Activated T-helper 17 cell treated with anti-CD3 and anti-CD28 coated beads, Interleukin-2, amount 50 U/mL, for 72 hours (primary cell): Measurements from ENCODE around the gene MTRFR. TPM values are rescaled to one million over a fixed set of nuclear protein-coding genes. Genes with fewer than 3 reads are reported as not detected.
"Not testable (repeated sequence)": the region's sequence is repeated elsewhere in the genome, so short reads cannot be mapped to it uniquely, and the experiment has no call there.

ENCODE experiments used
- ATAC-seq: fragments of 150-1000 bp; cut with Tn5 transposase; replicated peaks from 2 replicates; pipeline ENCODE4 v1.10.0; 2021; ENCODE audit warnings: mild to moderate bottlenecking, moderate library complexity
- H3K27ac Mint-ChIP-seq: one replicate; pipeline ENCODE4 v1.8.0; 2022; ENCODE audit warnings: mixed read lengths
- H3K27me3 Mint-ChIP-seq: one replicate; pipeline ENCODE4 v1.8.0; 2022; ENCODE audit warnings: mixed read lengths
- H3K36me3 Mint-ChIP-seq: one replicate; pipeline ENCODE4 v1.8.0; 2022; ENCODE audit warnings: low read depth, mild to moderate bottlenecking, mixed read lengths
- H3K4me1 Mint-ChIP-seq: one replicate; pipeline ENCODE4 v1.8.0; 2022; ENCODE audit warnings: mixed read lengths
- H3K4me3 Mint-ChIP-seq: one replicate; pipeline ENCODE4 v1.8.0; 2022; ENCODE audit warnings: mild to moderate bottlenecking, mixed read lengths
- H3K9me3 Mint-ChIP-seq: one replicate; pipeline ENCODE4 v1.8.0; 2022; ENCODE audit warnings: mixed read lengths
- total RNA-seq, 2 donors: library from RNA; stranded (reverse); gene quantifications; one replicate each; pipeline ENCODE4 v1.2.3, GENCODE V29; 2022

MTRFR gene
- total RNA-seq, 2 donors from 2014 or later: 26.8 to 32.3 TPM

DNA sequence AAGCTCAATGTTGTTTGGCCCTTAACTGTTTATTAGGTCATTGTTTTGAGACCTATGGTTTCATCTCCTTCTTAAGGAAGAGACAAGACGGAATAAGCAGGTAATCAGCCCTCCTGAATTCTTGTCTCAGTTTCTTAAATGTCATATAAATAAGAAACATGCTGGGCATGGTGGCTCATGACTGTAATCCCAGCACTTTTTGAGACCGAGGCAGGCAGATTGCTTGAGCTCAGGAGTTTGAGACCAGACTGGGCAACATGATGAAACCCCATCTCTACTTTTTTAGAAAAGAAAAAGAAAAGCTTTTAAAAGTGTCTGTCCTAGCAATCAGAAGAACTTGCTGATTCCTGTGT, 5.1 kb downstream of the MTRFR start:
- Mint-ChIP-seq H3K4me1 (peaks cover 24% of the 10 kb centered on the region), H3K4me3 (peak overlapping the region; percentile 93)
- no peak for ATAC-seq

GRCh38 chr12:123238961-123239360, 5.7 kb downstream of the MTRFR start:
- ATAC-seq: no peak
- no peaks in the 10 kb centered on the region for H3K9me3 Mint-ChIP-seq
- peaks cover 24% of the 10 kb centered on the region for H3K4me1 Mint-ChIP-seq
- no peaks in the 10 kb centered on the region for H3K27me3 Mint-ChIP-seq
- peaks cover 77% of the 10 kb centered on the region for H3K36me3 Mint-ChIP-seq
- H3K27ac Mint-ChIP-seq: no peak overlapping the region
- H3K4me3 Mint-ChIP-seq: no peak overlapping the region

More for the DNA sequence above, 5.1 kb downstream of the MTRFR start:
- Mint-ChIP-seq H3K9me3 (no peaks in the 10 kb centered on the region), H3K36me3 (peaks cover 83% of the 10 kb centered on the region), H3K27ac (peak overlapping the region; percentile 61), H3K27me3 (no peaks in the 10 kb centered on the region)

DNA sequence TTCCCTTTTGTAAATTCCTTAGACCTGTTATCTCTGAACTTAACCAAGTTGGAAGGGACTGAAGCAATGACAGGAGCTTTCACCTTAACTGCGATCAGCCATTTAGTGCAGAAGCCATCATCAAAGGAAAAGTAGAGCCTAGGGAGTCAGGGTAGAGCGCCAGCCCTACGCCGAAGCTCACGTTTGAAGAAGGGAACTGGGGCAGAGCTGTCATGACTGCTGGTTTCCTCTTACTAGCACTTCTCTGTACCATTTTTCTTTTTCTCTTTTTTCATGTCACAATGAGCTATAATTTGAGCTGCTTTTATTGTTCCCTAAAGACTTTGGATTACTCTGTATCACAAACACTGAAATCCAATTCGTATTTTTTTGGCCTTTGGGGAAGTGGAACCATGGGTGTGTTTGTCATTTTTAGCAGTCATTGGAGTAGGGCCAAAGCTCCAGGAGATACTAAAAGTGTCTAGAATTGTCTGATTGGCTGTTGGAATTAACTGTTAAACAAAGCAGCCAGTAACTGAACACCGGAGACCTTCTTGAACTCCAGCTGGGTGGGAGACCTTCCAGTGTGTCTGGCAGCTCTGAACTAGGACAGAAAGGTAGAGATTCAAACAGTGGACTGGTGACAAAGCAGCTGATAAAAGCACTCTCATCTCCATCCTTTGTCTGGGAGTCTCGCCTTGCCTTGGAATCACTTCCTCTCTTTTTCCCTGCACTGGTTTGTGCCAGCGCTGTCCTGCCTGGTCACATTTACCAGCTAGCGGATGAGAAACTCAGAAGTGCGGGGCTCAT, 9.1 kb downstream of the MTRFR start:
- no peaks in the 10 kb centered on the region for H3K27me3 Mint-ChIP-seq
- H3K27ac Mint-ChIP-seq: peak overlapping the region; percentile 64
- no peaks in the 10 kb centered on the region for H3K9me3 Mint-ChIP-seq
- peaks cover 68% of the 10 kb centered on the region for H3K36me3 Mint-ChIP-seq
- peaks cover 22% of the 10 kb centered on the region for H3K4me1 Mint-ChIP-seq
- peak overlapping the region; percentile 5 for H3K4me3 Mint-ChIP-seq
- ATAC-seq: no peak

GRCh38 chr12:123243671-123244262, 10.5 kb downstream of the MTRFR start:
- Mint-ChIP-seq H3K4me1 (peaks cover 21% of the 10 kb centered on the region), H3K9me3 (no peaks in the 10 kb centered on the region), H3K4me3 (no peak overlapping the region), H3K27me3 (no peaks in the 10 kb centered on the region), H3K36me3 (peaks cover 74% of the 10 kb centered on the region), H3K27ac (no peak overlapping the region)
- no peak for ATAC-seq

GRCh38 chr12:123245678-123246077, 12.4 kb downstream of the MTRFR start:
- H3K36me3 Mint-ChIP-seq: peaks cover 70% of the 10 kb centered on the region
- H3K27ac Mint-ChIP-seq: peak overlapping the region; percentile 1
- no peaks in the 10 kb centered on the region for H3K9me3 Mint-ChIP-seq
- no peaks in the 10 kb centered on the region for H3K27me3 Mint-ChIP-seq
- peaks cover 30% of the 10 kb centered on the region for H3K4me1 Mint-ChIP-seq
- H3K4me3 Mint-ChIP-seq: peak overlapping the region; percentile 1
- no peak for ATAC-seq

DNA sequence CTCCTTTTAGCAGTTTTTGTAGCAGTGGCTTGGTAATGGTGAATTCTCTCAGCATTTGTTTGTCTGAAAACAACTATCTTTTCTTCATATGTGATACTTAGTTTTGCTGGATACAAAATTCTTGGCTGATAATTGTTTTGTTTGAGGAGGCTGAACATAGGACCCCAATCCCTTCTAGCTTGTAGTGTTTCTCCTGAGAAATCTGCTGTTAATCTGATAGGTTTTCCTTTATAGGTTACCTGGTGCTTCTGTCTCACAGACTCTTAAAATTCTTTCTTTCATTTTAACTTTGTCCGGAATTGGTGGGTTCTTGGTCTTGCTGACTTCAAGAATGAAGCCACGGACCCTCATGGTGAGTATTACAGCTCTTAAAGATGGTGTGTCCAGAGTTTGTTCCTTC, 14.9 kb downstream of the MTRFR start:
- Mint-ChIP-seq H3K4me1 (peaks cover 21% of the 10 kb centered on the region), H3K36me3 (peaks cover 53% of the 10 kb centered on the region), H3K4me3 (peak overlapping the region; percentile 2)
- ATAC-seq, H3K9me3 Mint-ChIP-seq, H3K27ac Mint-ChIP-seq, H3K27me3 Mint-ChIP-seq: not testable (repeated sequence)

GRCh38 chr12:123248996-123249741, 15.9 kb downstream of the MTRFR start:
- H3K27me3 Mint-ChIP-seq, H3K4me3 Mint-ChIP-seq, H3K9me3 Mint-ChIP-seq, ATAC-seq, H3K27ac Mint-ChIP-seq: not testable (repeated sequence)
- H3K4me1 Mint-ChIP-seq: peaks cover 21% of the 10 kb centered on the region
- peaks cover 63% of the 10 kb centered on the region for H3K36me3 Mint-ChIP-seq

DNA sequence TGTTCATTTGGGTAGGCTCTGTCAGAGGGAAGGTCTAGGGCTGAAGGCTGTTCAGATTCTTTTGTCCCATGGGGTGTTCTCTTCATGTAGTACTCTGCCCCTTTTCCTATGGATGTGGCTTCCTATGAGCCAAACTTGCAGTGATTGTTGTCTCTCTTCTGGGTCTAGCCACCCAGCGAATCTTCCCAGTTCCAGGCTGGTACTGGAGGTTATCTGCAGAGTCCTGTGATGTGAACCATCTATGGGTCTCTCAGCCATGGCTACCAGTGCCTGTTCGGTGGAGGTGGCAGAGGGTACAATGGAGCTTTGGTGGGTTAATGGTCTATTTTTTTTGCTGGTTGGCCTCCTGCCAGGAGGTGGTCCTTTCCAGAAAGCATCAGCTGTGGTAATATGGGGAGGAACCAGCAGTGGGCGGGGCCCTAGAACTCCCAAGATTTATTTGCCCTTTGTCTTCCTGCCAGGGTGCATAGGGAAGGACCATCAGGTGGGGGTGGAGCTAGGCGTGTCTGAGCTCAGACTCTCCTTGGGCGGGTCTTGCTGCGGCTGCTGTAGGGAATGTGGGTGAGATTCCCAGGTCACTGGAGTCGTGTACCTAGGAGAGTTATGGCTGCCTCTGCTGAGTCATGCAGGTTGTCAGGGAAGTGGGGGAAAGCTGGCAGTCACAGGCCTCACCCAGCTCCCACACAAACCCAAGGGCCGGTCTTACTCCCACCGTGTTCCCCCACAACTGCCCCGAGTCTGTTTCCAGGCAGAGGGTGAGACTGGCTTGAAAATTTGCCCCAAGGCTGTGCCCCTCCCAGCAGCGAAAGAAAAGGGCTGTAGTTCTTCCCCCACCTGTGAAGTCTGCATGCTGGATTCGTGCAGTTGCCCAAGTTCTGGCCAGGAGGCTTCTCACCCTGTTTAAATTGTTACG, 17.5 kb downstream of the MTRFR start:
- Mint-ChIP-seq H3K4me3 (no peak overlapping the region), H3K36me3 (peaks cover 71% of the 10 kb centered on the region), H3K9me3 (no peaks in the 10 kb centered on the region), H3K27me3 (no peaks in the 10 kb centered on the region), H3K4me1 (peaks cover 18% of the 10 kb centered on the region), H3K27ac (peak overlapping the region; percentile 9)
- ATAC-seq: no peak

DNA sequence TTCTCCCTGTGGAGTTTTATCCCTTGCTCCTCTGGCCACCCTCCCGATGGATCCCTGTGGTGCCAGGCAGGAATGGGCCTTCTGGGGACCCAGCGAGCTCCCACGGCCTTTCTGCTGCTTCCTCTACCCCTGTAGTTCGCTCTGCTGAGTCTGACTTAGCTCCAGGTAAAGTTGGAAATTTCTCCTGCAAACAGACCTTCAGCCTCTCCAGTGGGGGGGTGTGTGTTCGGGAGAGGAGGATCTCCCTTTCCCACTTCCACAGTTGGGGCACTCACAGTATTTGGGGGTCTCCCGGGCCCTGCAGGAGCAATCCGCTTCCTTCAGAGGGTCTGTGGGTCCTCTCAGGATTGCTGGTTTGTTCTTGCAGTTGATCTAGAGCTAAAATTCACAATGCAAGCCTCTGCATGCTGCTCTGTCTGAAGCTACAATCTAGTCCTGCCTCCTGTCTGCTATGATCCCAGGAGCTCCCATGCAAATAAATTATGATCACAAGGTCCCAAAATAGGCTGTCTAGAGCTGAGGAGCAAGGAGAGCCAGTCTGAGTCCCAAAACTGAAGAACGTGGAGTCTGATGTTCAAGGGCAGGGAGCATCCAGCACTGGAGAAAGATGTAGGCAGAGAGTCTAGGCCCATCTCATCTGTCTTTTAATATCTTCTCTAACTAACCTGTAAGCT, 18.3 kb downstream of the MTRFR start:
- Mint-ChIP-seq H3K9me3 (no peaks in the 10 kb centered on the region), H3K4me3 (no peak overlapping the region), H3K4me1 (peaks cover 17% of the 10 kb centered on the region), H3K27me3 (no peaks in the 10 kb centered on the region), H3K36me3 (peaks cover 71% of the 10 kb centered on the region), H3K27ac (peak overlapping the region; percentile 9)
- no peak for ATAC-seq

GRCh38 chr12:123252365-123252764, 19.1 kb downstream of the MTRFR start:
- not testable (repeated sequence) for H3K27me3 Mint-ChIP-seq, H3K4me3 Mint-ChIP-seq, H3K9me3 Mint-ChIP-seq, H3K27ac Mint-ChIP-seq, ATAC-seq
- Mint-ChIP-seq H3K36me3 (peaks cover 74% of the 10 kb centered on the region), H3K4me1 (peaks cover 17% of the 10 kb centered on the region)

- peaks cover 13% of the 10 kb centered on the region for H3K4me1 Mint-ChIP-seq
- H3K27me3 Mint-ChIP-seq: no peaks in the 10 kb centered on the region
- peaks cover 75% of the 10 kb centered on the region for H3K36me3 Mint-ChIP-seq
- no peak overlapping the region for H3K4me3 Mint-ChIP-seq
- H3K27ac Mint-ChIP-seq: no peak overlapping the region
- no peak for ATAC-seq
- H3K9me3 Mint-ChIP-seq: no peaks in the 10 kb centered on the region
These were observed 20.6 kb downstream of the MTRFR start for GRCh38 chr12:123253641-123254459.

DNA sequence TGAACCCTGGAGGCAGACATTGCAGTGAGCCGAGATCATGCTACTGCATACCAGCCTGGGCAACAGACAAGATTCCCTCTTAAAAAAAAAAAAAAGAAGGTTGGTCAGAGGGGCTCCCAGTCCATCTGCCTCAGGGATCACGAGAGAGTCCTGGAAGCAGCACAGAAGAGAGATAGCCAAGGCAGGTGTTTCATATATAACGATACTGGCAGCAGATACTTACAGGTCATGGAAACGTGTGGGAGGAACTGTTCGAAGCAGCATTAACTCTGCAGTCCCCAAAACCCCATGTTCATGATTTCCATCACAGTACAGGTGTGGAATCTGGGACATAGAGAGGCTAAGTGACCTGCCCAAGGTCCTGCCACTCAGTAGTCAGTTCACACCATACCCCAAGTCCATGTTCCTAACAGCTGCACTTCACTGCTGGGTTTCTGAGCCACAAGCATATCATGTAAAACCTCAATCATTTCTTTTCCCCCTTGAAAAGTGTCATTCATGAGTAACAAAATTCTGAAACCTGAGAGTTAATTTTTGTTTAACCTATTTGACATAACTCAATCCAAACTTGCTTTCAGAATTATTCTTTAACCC, 21.7 kb downstream of the MTRFR start:
- Mint-ChIP-seq H3K9me3 (no peaks in the 10 kb centered on the region), H3K4me1 (peaks cover 11% of the 10 kb centered on the region), H3K36me3 (peaks cover 79% of the 10 kb centered on the region), H3K27ac (no peak overlapping the region), H3K4me3 (no peak overlapping the region), H3K27me3 (no peaks in the 10 kb centered on the region)
- peak; percentile 40 for ATAC-seq

DNA sequence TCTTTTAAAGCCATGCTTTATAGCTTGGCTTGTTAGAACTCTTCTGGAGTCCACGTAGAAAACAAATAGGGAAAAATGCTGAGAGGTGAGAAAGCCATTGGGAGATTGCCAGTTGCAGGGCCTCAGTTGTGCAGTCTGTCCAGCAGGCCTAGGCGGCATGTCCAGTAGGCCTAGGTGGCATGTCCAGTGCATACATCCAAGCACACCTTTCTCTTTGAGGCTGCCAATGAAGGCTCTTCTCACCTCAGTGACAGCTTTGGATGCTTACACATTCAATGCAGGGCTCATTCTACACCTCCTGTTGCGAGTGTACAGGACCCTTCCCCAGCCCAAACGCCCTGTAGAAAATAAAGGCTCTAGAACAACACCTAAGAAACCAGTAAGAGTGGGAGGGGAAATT, 25.4 kb downstream of the MTRFR start:
- peaks cover 72% of the 10 kb centered on the region for H3K36me3 Mint-ChIP-seq
- H3K4me3 Mint-ChIP-seq: no peak overlapping the region
- no peak overlapping the region for H3K27ac Mint-ChIP-seq
- no peaks in the 10 kb centered on the region for H3K27me3 Mint-ChIP-seq
- no peaks in the 10 kb centered on the region for H3K4me1 Mint-ChIP-seq
- ATAC-seq: no peak
- H3K9me3 Mint-ChIP-seq: no peaks in the 10 kb centered on the region
